ENCODE results near the gene RNH1. TPM values are rescaled to one million over a fixed set of nuclear protein-coding genes. Genes with fewer than 3 reads are reported as not detected.
A peak's percentile ranks its signal among the peaks of the same experiment; 100 is the strongest.

RNH1 gene
- total RNA-seq, 2 donors from 2014 or later, result 42.7 to 43.2 TPM

- TF ChIP-seq CTCF (conservative IDR thresholded peaks at IDR 0.05), result no peak
- Mint-ChIP-seq H3K27ac (no peak overlapping the region), H3K4me1 (no peaks in the 10 kb centered on the region), H3K27me3 (ENCODE audit: insufficient read depth) (peaks cover 2% of the 10 kb centered on the region), H3K9me3 (no peaks in the 10 kb centered on the region), H3K4me3 (no peak overlapping the region), H3K36me3 (ENCODE audit: low read depth) (peaks cover 10% of the 10 kb centered on the region)
- H3K36me3 ChIP-seq (ENCODE audit: control insufficient read depth, insufficient read depth, low read length), result peaks cover 8% of the 10 kb centered on the region
- no peaks in the 10 kb centered on the region for H3K27me3 ChIP-seq (ENCODE audit: control insufficient read depth, insufficient read depth, low read length, poor library complexity, severe bottlenecking)
- peak overlapping the region; percentile 24 for H3K27ac ChIP-seq (ENCODE audit: low read depth, low read length)
- H3K4me3 ChIP-seq (ENCODE audit: low read length), result no peak overlapping the region
- DNase-seq, result peak; percentile 35
- WGBS, 2 experiments (ENCODE audit: insufficient coverage in 1 of 2, insufficient read length in 1 of 2), result 95 to 96% methylated on average over 14 to 28 of the region's 28 CpGs
- no peak overlapping the region for H3K9ac ChIP-seq (ENCODE audit: extremely low read depth, low read length, poor library complexity, severe bottlenecking)
- H3K4me1 ChIP-seq (ENCODE audit: control insufficient read depth, insufficient read depth, low read length), result no peaks in the 10 kb centered on the region
- H3K9me3 ChIP-seq (ENCODE audit: control insufficient read depth, low read length), result no peaks in the 10 kb centered on the region
These were observed 24.2 kb upstream of the RNH1 start for GRCh38 chr11:530960-531831.

GRCh38 chr11:529728-530411 lies 22.8 kb upstream of the RNH1 start:
- H3K27ac ChIP-seq (ENCODE audit: low read depth, low read length), result no peak overlapping the region
- no peaks in the 10 kb centered on the region for H3K4me1 Mint-ChIP-seq
- H3K9me3 ChIP-seq (ENCODE audit: control insufficient read depth, low read length), result no peaks in the 10 kb centered on the region
- H3K4me3 ChIP-seq (ENCODE audit: low read length), result no peak overlapping the region
- TF ChIP-seq CTCF (conservative IDR thresholded peaks at IDR 0.05), result no peak
- peaks cover 8% of the 10 kb centered on the region for H3K36me3 ChIP-seq (ENCODE audit: control insufficient read depth, insufficient read depth, low read length)
- no peaks in the 10 kb centered on the region for H3K9me3 Mint-ChIP-seq
- H3K27ac Mint-ChIP-seq, result no peak overlapping the region
- H3K4me3 Mint-ChIP-seq, result no peak overlapping the region
- 93 to 94% methylated on average over 11 to 18 of the region's 18 CpGs for WGBS, 2 experiments (ENCODE audit: insufficient coverage in 1 of 2, insufficient read length in 1 of 2)
- H3K36me3 Mint-ChIP-seq (ENCODE audit: low read depth), result peaks cover 10% of the 10 kb centered on the region
- no peaks in the 10 kb centered on the region for H3K27me3 Mint-ChIP-seq (ENCODE audit: insufficient read depth)
- no peak overlapping the region for H3K9ac ChIP-seq (ENCODE audit: extremely low read depth, low read length, poor library complexity, severe bottlenecking)
- H3K27me3 ChIP-seq (ENCODE audit: control insufficient read depth, insufficient read depth, low read length, poor library complexity, severe bottlenecking), result no peaks in the 10 kb centered on the region
- DNase-seq, result no peak
- H3K4me1 ChIP-seq (ENCODE audit: control insufficient read depth, insufficient read depth, low read length), result no peaks in the 10 kb centered on the region

GRCh38 chr11:528815-529727 lies 22.0 kb upstream of the RNH1 start:
- no peaks in the 10 kb centered on the region for H3K27me3 Mint-ChIP-seq (ENCODE audit: insufficient read depth)
- Histone ChIP-seq H3K9me3 (ENCODE audit: control insufficient read depth, low read length) (no peaks in the 10 kb centered on the region), H3K36me3 (ENCODE audit: control insufficient read depth, insufficient read depth, low read length) (peaks cover 8% of the 10 kb centered on the region), H3K27me3 (ENCODE audit: control insufficient read depth, insufficient read depth, low read length, poor library complexity, severe bottlenecking) (no peaks in the 10 kb centered on the region), H3K9ac (ENCODE audit: extremely low read depth, low read length, poor library complexity, severe bottlenecking) (no peak overlapping the region), H3K27ac (ENCODE audit: low read depth, low read length) (no peak overlapping the region), H3K4me3 (ENCODE audit: low read length) (no peak overlapping the region), H3K4me1 (ENCODE audit: control insufficient read depth, insufficient read depth, low read length) (no peaks in the 10 kb centered on the region)
- no peaks in the 10 kb centered on the region for H3K4me1 Mint-ChIP-seq
- H3K27ac Mint-ChIP-seq, result no peak overlapping the region
- peaks cover 10% of the 10 kb centered on the region for H3K36me3 Mint-ChIP-seq (ENCODE audit: low read depth)
- peak; percentile 44 for DNase-seq
- 89 to 91% methylated on average over 22 to 29 of the region's 29 CpGs for WGBS, 2 experiments (ENCODE audit: insufficient coverage in 1 of 2, insufficient read length in 1 of 2)
- no peak overlapping the region for H3K4me3 Mint-ChIP-seq
- TF ChIP-seq CTCF (conservative IDR thresholded peaks at IDR 0.05), result no peak
- H3K9me3 Mint-ChIP-seq, result peaks cover 2% of the 10 kb centered on the region

Measured in endodermal cell (in vitro differentiated cells).